HEK293 (cell line): ENCODE results near the gene DLGAP3.

Experiments used
- CTCF ChIA-PET: fragments of 350-600 bp; formaldehyde crosslinking; extraction: SDS; loops from one replicate; lab custom pipeline; 2021; ENCODE audit warnings: antibody characterized with exemption; lab: Yijun Ruan, JAX
- POLR2A ChIA-PET: fragments of 300-600 bp; formaldehyde crosslinking; extraction: SDS; loops from one replicate; lab custom pipeline; 2020; ENCODE audit warnings: antibody characterized with exemption, inconsistent platforms; lab: Yijun Ruan, JAX
- H3K27ac ChIP-seq: fragments of 200-500 bp; sonication (Bioruptor generic); 2 replicates; pipeline ENCODE4 v1.5.1; 2014; ENCODE audit warnings: low read depth, low read length, control low read depth, inconsistent platforms; ENCODE audit errors: extremely low read depth
- H3K36me3 ChIP-seq, 2 experiments: fragments of 200-500 bp in 1 of 2; sonication (Bioruptor generic) in 1 of 2; 1 replicate in 1 of 2; 2 replicates in 1 of 2; pipeline ENCODE4 v1.5.1; 2014 to 2017; ENCODE audit warnings: inconsistent platforms in 2 of 2, low read length in 2 of 2; ENCODE audit not compliant: control insufficient read depth in 2 of 2, insufficient read depth in 1 of 2
- H3K4me1 ChIP-seq: fragments of 200-500 bp; sonication (Bioruptor generic); 2 replicates; pipeline ENCODE4 v1.5.1; 2014; ENCODE audit warnings: mild to moderate bottlenecking, low read length, inconsistent platforms; ENCODE audit not compliant: control insufficient read depth, insufficient read depth
- H3K4me3 ChIP-seq: 2 replicates; pipeline ENCODE4 v1.5.1; 2011; ENCODE audit warnings: low read depth, mild to moderate bottlenecking, control low read depth, low read length, moderate library complexity
- H3K9me3 ChIP-seq: fragments of 200-500 bp; sonication (Bioruptor generic); 2 replicates; pipeline ENCODE4 v1.5.1; 2014; ENCODE audit warnings: low read depth, low read length, inconsistent platforms; ENCODE audit not compliant: control insufficient read depth, insufficient read depth
- KLF7 ChIP-seq: fragments of 450-650 bp; formaldehyde crosslinking; IDR thresholded peaks from 2 replicates; pipeline ENCODE4 v1.5.1; 2016; ENCODE audit warnings: missing biosample characterization, missing genetic modification characterization, borderline replicate concordance
- MYNN ChIP-seq: fragments of 450-650 bp; formaldehyde crosslinking; IDR thresholded peaks from 2 replicates; pipeline ENCODE4 v1.5.1; 2016; ENCODE audit warnings: missing biosample characterization, missing genetic modification characterization, borderline replicate concordance
- SP3 ChIP-seq: fragments of 450-650 bp; formaldehyde crosslinking; IDR thresholded peaks from 2 replicates; pipeline ENCODE4 v1.5.1; 2016; ENCODE audit warnings: missing biosample characterization, missing genetic modification characterization
- TCF7L2 ChIP-seq: IDR thresholded peaks from 2 replicates; pipeline ENCODE4 v1.6.1; 2011; ENCODE audit warnings: low read depth, mild to moderate bottlenecking, inconsistent platforms, low read length, moderate library complexity, borderline replicate concordance
- ZNF169 ChIP-seq: fragments of 450-650 bp; formaldehyde crosslinking; IDR thresholded peaks from 2 replicates; pipeline ENCODE4 v1.5.1; 2016; ENCODE audit warnings: missing biosample characterization, missing genetic modification characterization
- ZNF2 ChIP-seq: fragments of 450-650 bp; formaldehyde crosslinking; IDR thresholded peaks from 2 replicates; pipeline ENCODE4 v1.5.1; 2016; ENCODE audit warnings: missing biosample characterization, missing genetic modification characterization
- ZNF324 ChIP-seq: fragments of 450-650 bp; formaldehyde crosslinking; IDR thresholded peaks from 2 replicates; pipeline ENCODE4 v1.5.1; 2016; ENCODE audit warnings: missing biosample characterization, missing genetic modification characterization
- ZNF350 ChIP-seq: fragments of 450-650 bp; formaldehyde crosslinking; IDR thresholded peaks from 2 replicates; pipeline ENCODE4 v1.5.0; 2017; ENCODE audit warnings: missing biosample characterization, mild to moderate bottlenecking, missing genetic modification characterization
- ZNF366 ChIP-seq: fragments of 450-650 bp; formaldehyde crosslinking; conservative IDR thresholded peaks from 2 replicates; pipeline ENCODE4 v1.5.1; 2016; ENCODE audit warnings: missing biosample characterization, missing genetic modification characterization
- ZNF423 ChIP-seq: fragments of 450-650 bp; formaldehyde crosslinking; IDR thresholded peaks from 2 replicates; pipeline ENCODE4 v1.5.1; 2016; ENCODE audit warnings: missing biosample characterization, missing genetic modification characterization
- ZNF501 ChIP-seq: fragments of 450-650 bp; formaldehyde crosslinking; IDR thresholded peaks from 2 replicates; pipeline ENCODE4 v1.5.1; 2016; ENCODE audit warnings: missing biosample characterization, missing genetic modification characterization
- ZNF514 ChIP-seq: fragments of 450-650 bp; formaldehyde crosslinking; IDR thresholded peaks from 2 replicates; pipeline ENCODE4 v1.5.1; 2016; ENCODE audit warnings: missing biosample characterization, missing genetic modification characterization
- ZNF701 ChIP-seq: fragments of 450-650 bp; formaldehyde crosslinking; IDR thresholded peaks from 2 replicates; pipeline ENCODE4 v1.5.1; 2016; ENCODE audit warnings: missing biosample characterization, missing genetic modification characterization
- ZNF843 ChIP-seq: fragments of 450-650 bp; formaldehyde crosslinking; IDR thresholded peaks from 2 replicates; pipeline ENCODE4 v1.5.1; 2016; ENCODE audit warnings: missing biosample characterization, missing genetic modification characterization
- TF ChIP-seq, protein P1 (sequence below): fragments of 450-650 bp; formaldehyde crosslinking; IDR thresholded peaks from 2 replicates; pipeline ENCODE4 v1.5.1; 2016; ENCODE audit warnings: missing biosample characterization, missing genetic modification characterization
- TF ChIP-seq, protein P2 (sequence below): fragments of 450-650 bp; formaldehyde crosslinking; IDR thresholded peaks from 2 replicates; pipeline ENCODE4 v1.5.1; 2016; ENCODE audit warnings: missing biosample characterization, missing genetic modification characterization, borderline replicate concordance
- TF ChIP-seq, protein P3 (sequence below): fragments of 450-650 bp; formaldehyde crosslinking; IDR thresholded peaks from 2 replicates; pipeline ENCODE4 v1.5.1; 2016; ENCODE audit warnings: missing biosample characterization, missing genetic modification characterization
- TF ChIP-seq, protein P4 (sequence below): fragments of 450-650 bp; formaldehyde crosslinking; IDR thresholded peaks from 2 replicates; pipeline ENCODE4 v1.5.1; 2016; ENCODE audit warnings: missing biosample characterization, missing genetic modification characterization

DLGAP3 gene

DNA sequence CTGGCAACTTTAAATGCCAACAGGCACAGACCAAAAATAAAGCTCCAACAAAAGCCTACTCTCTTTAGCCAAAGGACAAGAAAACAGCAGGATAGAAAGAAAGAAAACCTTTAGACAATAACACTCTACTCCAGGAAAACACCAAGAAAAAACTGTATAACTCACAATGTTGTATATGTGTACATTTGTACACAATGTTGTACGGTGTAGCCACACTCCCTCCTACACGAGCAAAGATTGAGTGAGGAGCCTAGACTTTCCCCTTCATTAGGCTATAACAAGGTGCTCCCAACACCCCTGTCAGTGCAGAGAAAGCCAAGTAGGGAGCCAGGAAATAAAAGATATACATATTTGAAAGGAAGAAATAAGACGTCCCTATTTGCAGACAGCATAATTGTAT lies 112.7 kb downstream of the DLGAP3 start:
- no peaks in the 10 kb centered on the region for H3K4me1 ChIP-seq
- ChIA-PET POLR2A (interaction anchor here (0.9 kb wide), 1 partner anchor 10 kb away, joined by 3 read pairs; no protein-coding TSS in a partner anchor), CTCF (interaction anchor here (0.6 to 1.5 kb wide), 5 partner anchors 9 to 909 kb away, joined by 3 to 7 read pairs (median 3); partner anchors contain the start of gene SMIM12)
- H3K27ac ChIP-seq: no peak overlapping the region
- TF ChIP-seq ZNF169 (no peak), ZNF701 (tag by site-specific recombination) (no peak), KLF7 (tag by site-specific recombination) (no peak), MYNN (tag by site-specific recombination) (no peak)
- H3K36me3 ChIP-seq: no peaks in the 10 kb centered on the region
- H3K4me3 ChIP-seq: no peak overlapping the region
- no peaks in the 10 kb centered on the region for H3K9me3 ChIP-seq

DNA sequence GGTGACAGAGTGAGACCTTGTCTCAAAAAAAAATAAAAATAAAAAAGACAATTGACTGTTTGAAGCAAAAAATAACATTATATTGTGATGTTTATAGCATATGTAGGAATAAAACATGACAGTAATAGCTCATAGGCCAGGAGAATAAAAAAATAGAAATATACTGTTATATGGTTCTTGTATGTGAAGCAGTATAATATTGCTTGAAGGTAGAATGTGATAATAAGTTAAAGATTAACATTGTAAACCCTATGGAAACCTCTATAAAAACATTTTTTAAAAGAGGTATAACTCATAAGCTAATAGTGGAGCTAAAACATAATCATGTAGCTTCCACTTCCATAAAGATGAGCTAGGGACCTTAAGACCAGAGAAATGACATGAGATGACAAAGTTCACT lies 113.1 kb downstream of the DLGAP3 start:
- no peaks in the 10 kb centered on the region for H3K9me3 ChIP-seq
- ChIA-PET POLR2A (interaction anchor here (0.9 kb wide), 1 partner anchor 10 kb away, joined by 3 read pairs; no protein-coding TSS in a partner anchor), CTCF (interaction anchor here (0.6 to 1.5 kb wide), 5 partner anchors 9 to 909 kb away, joined by 3 to 7 read pairs (median 3); partner anchors contain the start of gene SMIM12)

More for the DNA sequence above, 113.1 kb downstream of the DLGAP3 start:
- Histone ChIP-seq H3K4me1 (no peaks in the 10 kb centered on the region), H3K36me3 (no peaks in the 10 kb centered on the region), H3K4me3 (no peak overlapping the region), H3K27ac (no peak overlapping the region)
- TF ChIP-seq ZNF2 (no peak), TCF7L2 (no peak), ZNF501 (tag by site-specific recombination) (no peak), ZNF324 (tag by site-specific recombination) (no peak), ZNF366 (tag by site-specific recombination) (no peak), ZNF843 (tag by site-specific recombination) (no peak), ZNF350 (tag by site-specific recombination) (no peak), ZNF514 (tag by site-specific recombination) (no peak), SP3 (tag by site-specific recombination) (no peak), ZNF423 (tag by site-specific recombination) (no peak), KLF7 (tag by site-specific recombination) (no peak)
- TF ChIP-seq, protein P1, sequence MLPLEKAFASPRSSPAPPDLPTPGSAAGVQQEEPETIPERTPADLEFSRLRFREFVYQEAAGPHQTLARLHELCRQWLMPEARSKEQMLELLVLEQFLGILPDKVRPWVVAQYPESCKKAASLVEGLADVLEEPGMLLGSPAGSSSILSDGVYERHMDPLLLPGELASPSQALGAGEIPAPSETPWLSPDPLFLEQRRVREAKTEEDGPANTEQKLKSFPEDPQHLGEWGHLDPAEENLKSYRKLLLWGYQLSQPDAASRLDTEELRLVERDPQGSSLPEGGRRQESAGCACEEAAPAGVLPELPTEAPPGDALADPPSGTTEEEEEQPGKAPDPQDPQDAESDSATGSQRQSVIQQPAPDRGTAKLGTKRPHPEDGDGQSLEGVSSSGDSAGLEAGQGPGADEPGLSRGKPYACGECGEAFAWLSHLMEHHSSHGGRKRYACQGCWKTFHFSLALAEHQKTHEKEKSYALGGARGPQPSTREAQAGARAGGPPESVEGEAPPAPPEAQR (tag by site-specific recombination): no peak
- TF ChIP-seq, protein P2, sequence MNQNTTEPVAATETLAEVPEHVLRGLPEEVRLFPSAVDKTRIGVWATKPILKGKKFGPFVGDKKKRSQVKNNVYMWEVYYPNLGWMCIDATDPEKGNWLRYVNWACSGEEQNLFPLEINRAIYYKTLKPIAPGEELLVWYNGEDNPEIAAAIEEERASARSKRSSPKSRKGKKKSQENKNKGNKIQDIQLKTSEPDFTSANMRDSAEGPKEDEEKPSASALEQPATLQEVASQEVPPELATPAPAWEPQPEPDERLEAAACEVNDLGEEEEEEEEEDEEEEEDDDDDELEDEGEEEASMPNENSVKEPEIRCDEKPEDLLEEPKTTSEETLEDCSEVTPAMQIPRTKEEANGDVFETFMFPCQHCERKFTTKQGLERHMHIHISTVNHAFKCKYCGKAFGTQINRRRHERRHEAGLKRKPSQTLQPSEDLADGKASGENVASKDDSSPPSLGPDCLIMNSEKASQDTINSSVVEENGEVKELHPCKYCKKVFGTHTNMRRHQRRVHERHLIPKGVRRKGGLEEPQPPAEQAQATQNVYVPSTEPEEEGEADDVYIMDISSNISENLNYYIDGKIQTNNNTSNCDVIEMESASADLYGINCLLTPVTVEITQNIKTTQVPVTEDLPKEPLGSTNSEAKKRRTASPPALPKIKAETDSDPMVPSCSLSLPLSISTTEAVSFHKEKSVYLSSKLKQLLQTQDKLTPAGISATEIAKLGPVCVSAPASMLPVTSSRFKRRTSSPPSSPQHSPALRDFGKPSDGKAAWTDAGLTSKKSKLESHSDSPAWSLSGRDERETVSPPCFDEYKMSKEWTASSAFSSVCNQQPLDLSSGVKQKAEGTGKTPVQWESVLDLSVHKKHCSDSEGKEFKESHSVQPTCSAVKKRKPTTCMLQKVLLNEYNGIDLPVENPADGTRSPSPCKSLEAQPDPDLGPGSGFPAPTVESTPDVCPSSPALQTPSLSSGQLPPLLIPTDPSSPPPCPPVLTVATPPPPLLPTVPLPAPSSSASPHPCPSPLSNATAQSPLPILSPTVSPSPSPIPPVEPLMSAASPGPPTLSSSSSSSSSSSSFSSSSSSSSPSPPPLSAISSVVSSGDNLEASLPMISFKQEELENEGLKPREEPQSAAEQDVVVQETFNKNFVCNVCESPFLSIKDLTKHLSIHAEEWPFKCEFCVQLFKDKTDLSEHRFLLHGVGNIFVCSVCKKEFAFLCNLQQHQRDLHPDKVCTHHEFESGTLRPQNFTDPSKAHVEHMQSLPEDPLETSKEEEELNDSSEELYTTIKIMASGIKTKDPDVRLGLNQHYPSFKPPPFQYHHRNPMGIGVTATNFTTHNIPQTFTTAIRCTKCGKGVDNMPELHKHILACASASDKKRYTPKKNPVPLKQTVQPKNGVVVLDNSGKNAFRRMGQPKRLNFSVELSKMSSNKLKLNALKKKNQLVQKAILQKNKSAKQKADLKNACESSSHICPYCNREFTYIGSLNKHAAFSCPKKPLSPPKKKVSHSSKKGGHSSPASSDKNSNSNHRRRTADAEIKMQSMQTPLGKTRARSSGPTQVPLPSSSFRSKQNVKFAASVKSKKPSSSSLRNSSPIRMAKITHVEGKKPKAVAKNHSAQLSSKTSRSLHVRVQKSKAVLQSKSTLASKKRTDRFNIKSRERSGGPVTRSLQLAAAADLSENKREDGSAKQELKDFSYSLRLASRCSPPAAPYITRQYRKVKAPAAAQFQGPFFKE (tag by site-specific recombination): no peak
- TF ChIP-seq, protein P3, sequence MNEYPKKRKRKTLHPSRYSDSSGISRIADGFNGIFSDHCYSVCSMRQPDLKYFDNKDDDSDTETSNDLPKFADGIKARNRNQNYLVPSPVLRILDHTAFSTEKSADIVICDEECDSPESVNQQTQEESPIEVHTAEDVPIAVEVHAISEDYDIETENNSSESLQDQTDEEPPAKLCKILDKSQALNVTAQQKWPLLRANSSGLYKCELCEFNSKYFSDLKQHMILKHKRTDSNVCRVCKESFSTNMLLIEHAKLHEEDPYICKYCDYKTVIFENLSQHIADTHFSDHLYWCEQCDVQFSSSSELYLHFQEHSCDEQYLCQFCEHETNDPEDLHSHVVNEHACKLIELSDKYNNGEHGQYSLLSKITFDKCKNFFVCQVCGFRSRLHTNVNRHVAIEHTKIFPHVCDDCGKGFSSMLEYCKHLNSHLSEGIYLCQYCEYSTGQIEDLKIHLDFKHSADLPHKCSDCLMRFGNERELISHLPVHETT: no peak
- TF ChIP-seq, protein P4, sequence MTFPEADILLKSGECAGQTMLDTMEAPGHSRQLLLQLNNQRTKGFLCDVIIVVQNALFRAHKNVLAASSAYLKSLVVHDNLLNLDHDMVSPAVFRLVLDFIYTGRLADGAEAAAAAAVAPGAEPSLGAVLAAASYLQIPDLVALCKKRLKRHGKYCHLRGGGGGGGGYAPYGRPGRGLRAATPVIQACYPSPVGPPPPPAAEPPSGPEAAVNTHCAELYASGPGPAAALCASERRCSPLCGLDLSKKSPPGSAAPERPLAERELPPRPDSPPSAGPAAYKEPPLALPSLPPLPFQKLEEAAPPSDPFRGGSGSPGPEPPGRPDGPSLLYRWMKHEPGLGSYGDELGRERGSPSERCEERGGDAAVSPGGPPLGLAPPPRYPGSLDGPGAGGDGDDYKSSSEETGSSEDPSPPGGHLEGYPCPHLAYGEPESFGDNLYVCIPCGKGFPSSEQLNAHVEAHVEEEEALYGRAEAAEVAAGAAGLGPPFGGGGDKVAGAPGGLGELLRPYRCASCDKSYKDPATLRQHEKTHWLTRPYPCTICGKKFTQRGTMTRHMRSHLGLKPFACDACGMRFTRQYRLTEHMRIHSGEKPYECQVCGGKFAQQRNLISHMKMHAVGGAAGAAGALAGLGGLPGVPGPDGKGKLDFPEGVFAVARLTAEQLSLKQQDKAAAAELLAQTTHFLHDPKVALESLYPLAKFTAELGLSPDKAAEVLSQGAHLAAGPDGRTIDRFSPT (tag by site-specific recombination): no peak
